Erythroblast (primary cell): ENCODE results near the gene ZFP36L1.

Experiments
- DNase-seq, 2 experiments: peaks; one replicate each; lab custom pipeline; 2025; lab: John Stamatoyannopoulos, UW
- GATA1 ChIP-seq: IDR thresholded peaks from 2 replicates; pipeline ENCODE4 v1.6.1; 2011; ENCODE audit warnings: low read depth, mild to moderate bottlenecking, control low read depth, low read length, moderate library complexity
- POLR2A ChIP-seq: IDR thresholded peaks from 2 replicates; pipeline ENCODE4 v1.6.1; 2011; ENCODE audit warnings: mild to moderate bottlenecking, low read length

Gene ZFP36L1

DNA sequence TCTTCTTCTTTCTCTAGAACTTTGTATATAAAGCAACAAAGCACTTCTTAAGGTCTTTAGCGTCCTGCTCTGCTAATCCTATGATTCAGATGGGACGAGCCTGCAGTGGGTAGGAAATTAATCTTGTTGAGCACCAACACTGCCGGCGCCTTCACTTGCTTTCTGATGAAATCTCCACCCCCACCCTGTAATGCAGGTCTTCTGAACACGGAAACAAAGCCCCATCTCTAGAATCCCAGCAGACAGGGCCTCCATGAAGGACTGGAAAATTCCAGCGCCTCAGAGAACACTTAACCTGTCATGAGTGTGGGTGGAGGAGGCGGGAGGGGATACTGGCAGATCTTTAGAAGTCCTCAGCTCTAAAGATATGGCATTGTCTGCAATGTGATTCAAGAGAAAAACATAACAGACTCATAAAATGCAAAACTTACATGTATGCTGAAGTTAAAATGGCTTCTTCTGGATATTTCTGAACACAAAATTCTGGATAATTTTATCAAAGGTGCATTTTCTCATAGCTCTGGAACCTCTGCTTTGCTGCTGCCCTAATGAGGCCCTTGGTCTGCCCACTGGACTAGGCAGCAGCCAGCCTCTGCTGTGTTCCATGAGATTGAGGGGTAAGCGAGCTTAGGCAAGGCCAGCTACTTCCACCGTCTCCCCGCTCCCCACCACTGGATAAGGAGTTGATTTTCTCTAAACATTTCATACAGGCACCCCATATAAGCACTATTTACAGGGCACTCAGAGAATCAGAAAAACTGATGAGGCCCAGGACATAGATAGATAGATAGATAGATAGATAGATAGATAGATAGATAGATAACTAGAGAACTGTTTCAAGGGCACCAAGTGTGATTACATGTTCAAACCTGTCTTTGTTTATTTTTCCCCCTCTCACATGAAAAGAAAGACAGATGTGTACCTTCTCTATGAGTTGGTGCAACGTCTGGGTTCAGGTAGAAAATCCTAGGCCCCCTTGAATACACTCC lies 43.1 kb downstream of the ZFP36L1 start:
- peak in 1 of 2 experiments; percentile 41 for DNase-seq
- TF ChIP-seq GATA1 (no peak), POLR2A (no peak)

GRCh38 chr14:68748691-68749090 lies 44.2 kb downstream of the ZFP36L1 start:
- TF ChIP-seq GATA1 (no peak), POLR2A (no peak)

DNA sequence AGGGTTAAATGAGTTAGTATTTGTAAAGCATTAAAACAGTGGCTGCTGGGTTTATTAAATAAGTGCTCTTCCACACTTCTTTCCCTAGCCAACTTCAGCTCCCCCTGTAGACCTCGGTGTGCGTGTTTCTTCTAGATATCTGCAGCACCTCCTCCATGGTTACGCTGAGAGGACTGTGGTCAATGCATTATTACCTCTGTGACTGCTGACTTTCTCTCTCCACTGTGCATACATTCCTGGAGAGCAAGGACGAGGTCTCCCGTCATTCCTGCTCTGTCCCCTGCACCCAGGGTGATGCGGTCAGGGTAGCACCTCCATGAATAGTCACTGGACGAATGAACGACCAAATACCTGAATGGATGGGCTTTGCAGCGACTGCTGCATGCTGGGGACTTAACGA lies 44.6 kb downstream of the ZFP36L1 start:
- no peak for DNase-seq
- no peak for TF ChIP-seq POLR2A
- no peak for TF ChIP-seq GATA1

More at GRCh38 chr14:68748691-68749090, 44.2 kb downstream of the ZFP36L1 start:
- DNase-seq, result no peak

DNA sequence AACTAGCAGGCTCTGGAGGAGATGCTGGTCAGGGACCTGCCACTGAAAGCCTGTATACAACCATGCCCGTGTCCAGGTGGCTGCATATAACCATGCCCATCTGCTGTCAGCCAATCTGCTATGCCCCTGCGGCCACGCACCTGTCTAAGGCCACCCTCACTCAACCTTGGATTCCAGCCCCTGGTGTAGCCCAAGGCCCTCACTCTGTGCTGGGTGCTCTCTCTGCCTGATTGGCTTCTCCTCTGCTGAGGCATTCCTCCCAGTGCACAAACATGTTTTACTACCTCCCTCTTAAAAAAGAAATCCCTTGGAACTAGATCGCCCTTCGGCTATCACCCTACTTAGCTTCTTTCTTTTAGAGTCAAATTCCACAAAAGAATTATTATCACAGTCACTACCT lies 45.5 kb downstream of the ZFP36L1 start:
- no peak for DNase-seq
- no peak for TF ChIP-seq POLR2A
- no peak for TF ChIP-seq GATA1

DNA sequence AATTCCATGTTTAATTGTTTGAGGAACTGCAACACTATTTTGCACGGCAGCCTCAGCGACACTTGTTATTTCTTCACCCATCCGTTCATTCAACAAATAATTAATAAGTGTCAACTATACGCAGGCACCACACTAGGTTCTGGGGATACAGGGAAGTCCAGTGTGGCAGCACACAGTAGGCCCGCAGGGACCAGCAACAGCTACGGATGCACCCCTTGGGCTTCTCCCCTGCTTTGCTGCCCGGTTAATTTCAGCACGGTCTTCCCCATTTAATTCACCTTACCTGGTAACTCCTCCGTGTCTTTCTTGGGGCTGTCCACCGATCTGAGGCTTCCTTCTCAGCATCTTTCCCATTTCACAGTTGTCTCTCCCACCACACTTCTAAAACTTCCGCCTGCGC lies 48.3 kb downstream of the ZFP36L1 start:
- DNase-seq, result no peak
- TF ChIP-seq POLR2A, result no peak
- TF ChIP-seq GATA1, result no peak

DNA sequence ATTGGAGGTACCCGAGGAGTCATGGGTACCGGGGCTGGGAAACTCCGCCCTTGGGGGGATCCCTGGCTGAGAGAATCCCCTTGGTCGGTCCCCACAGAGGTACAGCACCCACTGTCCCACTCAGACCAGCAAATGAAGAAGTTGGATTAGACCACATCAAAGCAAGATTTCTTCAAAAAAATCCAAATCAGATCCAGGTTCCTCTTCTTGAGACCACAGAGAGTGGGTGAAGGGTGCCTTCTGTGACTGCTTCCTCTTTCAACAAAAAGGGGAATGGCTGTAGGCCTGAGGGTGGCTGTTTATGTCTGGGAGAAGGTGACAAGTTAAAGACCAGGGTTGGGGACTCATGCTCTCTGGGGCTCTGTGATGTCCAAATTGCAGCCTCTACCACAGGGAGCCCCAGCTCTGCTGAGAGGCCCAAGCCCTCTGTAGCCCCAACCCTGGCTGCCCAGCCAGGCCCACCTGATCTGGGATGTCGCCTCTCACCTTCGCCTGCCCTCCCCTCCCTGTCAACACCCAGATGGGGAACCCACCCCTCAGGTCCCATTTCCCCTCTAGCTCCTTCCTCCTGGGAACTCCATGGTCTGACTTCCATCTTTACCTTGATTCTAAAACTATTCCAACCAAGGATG lies 50.9 kb downstream of the ZFP36L1 start:
- no peak for DNase-seq
- TF ChIP-seq POLR2A (no peak), GATA1 (no peak)

GRCh38 chr14:68741477-68741791 lies 51.4 kb downstream of the ZFP36L1 start:
- TF ChIP-seq POLR2A (no peak), GATA1 (no peak)
- DNase-seq, result no peak

DNA sequence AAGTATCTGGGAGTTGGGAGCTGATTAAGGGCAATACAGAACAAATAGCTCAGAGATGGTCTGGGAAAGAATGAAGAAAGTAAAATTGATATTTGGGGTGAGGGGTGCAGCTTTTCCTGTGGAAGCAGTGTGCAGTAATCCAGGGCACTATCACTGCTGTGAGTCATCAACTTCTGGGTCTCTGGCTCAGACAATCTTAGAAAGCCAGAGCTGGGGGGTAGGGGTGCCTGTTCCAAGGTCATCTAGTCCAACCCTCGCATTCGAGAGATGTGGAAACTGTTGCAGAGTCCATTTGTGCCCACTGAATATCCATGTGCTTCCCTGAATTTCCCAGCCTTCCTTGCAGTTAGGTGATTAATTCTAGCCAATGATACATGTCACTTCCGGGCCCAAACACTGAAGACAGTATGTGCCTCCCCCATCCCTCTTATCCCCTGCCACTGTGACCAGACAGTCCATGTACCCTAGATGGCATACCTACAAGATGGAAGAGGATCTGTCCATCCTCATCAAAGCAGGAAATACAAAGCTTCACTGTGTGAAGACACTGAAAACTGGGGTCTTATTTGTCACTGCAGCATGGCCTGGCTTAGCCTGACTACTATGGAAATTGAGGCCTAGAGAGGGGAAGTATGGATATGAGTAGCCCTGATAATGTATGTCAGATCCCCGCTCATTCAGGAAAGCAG lies 51.9 kb downstream of the ZFP36L1 start:
- no peak for DNase-seq
- TF ChIP-seq POLR2A (no peak), GATA1 (no peak)

GRCh38 chr14:68739701-68740100 lies 53.2 kb downstream of the ZFP36L1 start:
- no peak for DNase-seq
- no peak for TF ChIP-seq POLR2A
- no peak for TF ChIP-seq GATA1

- no peak for TF ChIP-seq GATA1
- no peak for TF ChIP-seq POLR2A
Observed at GRCh38 chr14:68738559-68738958, 54.3 kb downstream of the ZFP36L1 start.

More at GRCh38 chr14:68738559-68738958, 54.3 kb downstream of the ZFP36L1 start:
- no peak for DNase-seq
